A549 (cell line): ENCODE results near the gene ATP6AP1.

ENCODE experiments used
- CHD4 ChIP-seq: fragments of 200-600 bp; sonication (generic); IDR thresholded peaks from 2 replicates; pipeline ENCODE4 v1.6.1; 2016; ENCODE audit warnings: antibody characterized with exemption, mild to moderate bottlenecking, borderline replicate concordance
- CTCF ChIP-seq: fragments of >200 bp; sonication (Bioruptor Twin); formaldehyde crosslinking; IDR thresholded peaks from 3 replicates; pipeline ENCODE4 v1.5.1; 2016
- HOXB5 ChIP-seq: fragments of 250-450 bp; sonication (Bioruptor Pico); IDR thresholded peaks from 2 replicates; pipeline ENCODE4 v1.5.0; 2020; ENCODE audit warnings: mild to moderate bottlenecking, moderate library complexity
- JUNB ChIP-seq: fragments of >200 bp; sonication (Bioruptor Twin); formaldehyde crosslinking; IDR thresholded peaks from 2 replicates; pipeline ENCODE4 v1.6.1; 2016
- REST ChIP-seq: fragments of 200-600 bp; sonication (generic); IDR thresholded peaks from 2 replicates; pipeline ENCODE4 v1.6.1; 2016; ENCODE audit warnings: antibody characterized with exemption, mild to moderate bottlenecking, moderate library complexity
- USF2 ChIP-seq: fragments of 450-650 bp; IDR thresholded peaks from 2 replicates; pipeline ENCODE4 v1.6.1; 2014; ENCODE audit warnings: antibody characterized with exemption

- TF ChIP-seq JUNB (no peak), REST (no peak), CHD4 (no peak), USF2 (no peak), CTCF (no peak), HOXB5 (no peak)
Measured at GRCh38 chrX:154443992-154444754, 15.7 kb downstream of the ATP6AP1 start, which contains the start of gene FAM50A.
